COLO668 (cell line): ENCODE measurements around the gene RNASEL.
A peak's percentile ranks its signal among the peaks of the same experiment; 100 is the strongest.

Source experiments
- DNase-seq: peaks from one replicate; lab custom pipeline; 2025; ENCODE audit not compliant: unreplicated experiment; lab: John Stamatoyannopoulos, UW

Gene RNASEL

DNA sequence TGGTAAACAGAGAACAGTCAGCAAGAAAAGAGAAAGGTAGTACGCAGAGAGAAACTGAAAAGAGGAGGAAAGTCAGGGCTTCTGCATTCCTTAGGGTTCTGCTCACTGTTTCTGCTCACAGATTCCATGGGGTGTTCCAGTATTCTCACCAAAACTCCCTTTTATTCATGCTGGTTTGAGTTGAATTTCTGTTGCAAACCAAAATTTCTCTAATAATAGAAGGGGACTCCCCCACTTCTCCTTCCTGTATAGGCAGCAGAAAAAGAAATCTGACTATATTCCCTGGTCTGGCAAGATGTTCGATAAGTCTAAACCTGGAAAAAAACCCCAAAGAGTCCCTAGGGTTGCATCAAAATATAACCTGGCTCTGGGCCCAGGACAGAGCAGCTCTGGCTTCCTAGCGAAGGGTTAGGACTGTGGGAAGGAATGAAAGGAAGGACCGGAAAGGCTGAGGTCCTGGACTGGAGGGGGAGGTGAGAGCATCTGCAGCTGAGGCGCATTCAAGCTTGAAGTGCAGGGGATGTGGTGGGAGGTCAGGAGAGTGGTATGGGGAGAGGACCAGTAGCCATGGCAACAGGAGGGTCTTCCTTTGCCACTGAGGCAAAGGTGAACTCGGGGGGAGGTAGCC lies 34.0 kb upstream of the RNASEL start:
- DNase-seq: no peak

DNA sequence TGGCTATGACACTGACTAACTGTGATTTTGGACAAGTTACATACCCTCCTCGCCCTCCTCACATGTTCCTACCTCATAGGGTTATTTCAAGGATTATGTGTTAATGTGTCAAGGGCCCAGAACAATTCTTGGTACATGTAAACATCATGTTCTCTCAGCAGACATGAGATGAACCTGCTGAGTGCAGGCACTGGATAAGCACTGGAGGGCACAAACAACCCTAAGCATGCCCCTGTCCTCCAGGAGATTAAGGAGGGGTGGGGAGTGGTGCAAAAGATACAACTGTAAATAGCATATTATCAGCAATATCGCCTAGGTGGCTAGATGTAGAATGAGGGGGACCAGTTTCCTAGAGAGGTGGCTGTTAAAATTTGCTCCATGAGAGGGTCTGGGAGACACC lies 32.9 kb upstream of the RNASEL start:
- DNase-seq: no peak

DNA sequence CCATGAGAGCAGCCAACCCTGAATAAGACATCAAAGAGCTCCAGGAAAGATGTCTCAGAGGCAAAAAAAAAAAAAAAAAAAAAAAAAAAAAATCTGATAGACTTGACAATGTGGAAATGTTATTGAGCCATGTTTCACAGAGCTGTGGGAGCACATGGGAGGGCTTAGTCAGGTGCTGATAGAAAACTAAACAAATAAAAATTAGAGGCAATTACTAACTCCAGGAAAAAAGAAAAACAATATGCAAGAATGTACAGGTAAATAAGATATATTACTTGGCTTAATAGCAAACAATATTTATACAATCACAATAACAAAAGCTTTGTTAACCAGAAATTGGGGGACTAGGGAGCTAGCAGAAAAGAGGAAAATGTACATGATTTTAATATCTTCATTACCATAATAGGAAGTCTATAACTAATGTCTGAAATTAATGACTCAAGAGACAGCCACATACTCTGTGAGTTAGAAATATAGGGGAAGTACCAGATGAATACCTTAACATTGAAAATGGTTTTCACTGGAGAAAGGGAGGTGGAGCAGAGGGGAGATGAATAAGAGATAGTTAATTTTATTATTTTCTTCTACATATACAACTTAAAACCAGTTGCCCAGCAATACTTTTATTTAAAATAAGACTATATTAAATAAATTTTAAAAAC lies 32.0 kb upstream of the RNASEL start:
- no peak for DNase-seq

GRCh38 chr1:182617734-182618351 lies 28.8 kb upstream of the RNASEL start:
- peak; percentile 45 for DNase-seq

- DNase-seq: peak; percentile 60
These were observed 28.0 kb upstream of the RNASEL start for GRCh38 chr1:182617014-182617429.

DNA sequence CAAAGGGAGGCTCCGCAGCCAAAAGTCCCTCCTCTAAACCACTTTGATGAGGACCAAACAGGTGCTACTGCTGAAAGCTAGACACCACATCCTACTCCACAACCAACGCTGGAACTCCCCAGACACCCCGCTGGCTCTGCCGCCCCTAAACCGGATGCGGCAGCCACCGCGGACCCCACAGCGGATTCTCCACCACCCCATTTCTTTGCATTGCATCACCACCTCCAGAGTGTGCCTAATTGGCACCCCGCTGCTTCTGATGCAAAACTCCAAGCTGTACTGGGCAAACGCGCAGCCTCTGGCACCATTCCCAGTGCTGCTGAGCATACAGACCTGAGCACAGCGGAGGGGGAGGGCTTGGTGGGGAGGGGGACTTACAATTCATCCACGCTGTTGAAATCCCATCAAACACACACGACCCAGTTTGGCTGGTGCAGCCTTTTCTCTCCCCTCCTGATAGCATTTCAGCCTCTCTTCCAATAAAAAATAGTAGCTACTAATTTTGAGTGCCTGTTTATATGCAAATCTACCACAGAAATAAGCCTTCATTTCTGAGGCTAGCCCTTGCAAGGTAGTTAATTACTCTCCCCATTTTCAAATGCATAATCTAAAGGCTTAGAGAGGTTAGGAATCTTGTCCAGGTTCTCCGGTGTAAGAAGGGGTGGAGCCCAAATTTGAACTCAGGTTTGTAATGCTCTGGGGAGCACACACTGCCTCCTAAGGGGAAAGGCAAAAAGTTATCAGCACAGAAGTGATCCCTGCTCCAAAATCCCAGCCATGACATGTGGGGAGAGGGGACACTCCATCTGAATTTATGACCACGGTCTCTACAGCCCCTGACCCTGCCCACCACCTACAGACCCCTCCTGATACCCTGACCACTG lies 27.3 kb upstream of the RNASEL start:
- DNase-seq: peak; percentile 98

GRCh38 chr1:182615468-182616129 lies 26.5 kb upstream of the RNASEL start:
- peak; percentile 61 for DNase-seq

- DNase-seq: peak; percentile 95
These were observed 25.9 kb upstream of the RNASEL start for GRCh38 chr1:182614796-182615454.

DNA sequence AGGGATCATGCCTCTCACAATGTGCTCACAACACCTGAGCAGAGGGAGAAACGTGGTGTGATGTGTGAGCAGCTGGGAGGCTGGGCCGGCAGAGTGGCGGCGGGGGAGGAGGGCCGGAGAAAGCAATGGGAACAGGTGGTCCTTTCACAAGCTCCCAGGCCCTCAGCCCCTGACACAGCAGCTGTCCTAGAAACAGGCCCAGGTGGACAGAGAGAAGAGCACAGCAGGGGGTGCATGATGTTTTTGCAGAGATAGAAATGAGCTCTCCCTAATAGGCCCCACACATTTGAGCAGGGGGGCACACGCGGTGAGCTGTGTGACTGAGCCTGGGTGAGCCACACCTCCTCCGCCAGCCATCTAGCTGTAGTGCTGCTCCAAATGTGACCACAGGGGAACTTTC lies 22.7 kb upstream of the RNASEL start:
- DNase-seq: peak; percentile 98

DNA sequence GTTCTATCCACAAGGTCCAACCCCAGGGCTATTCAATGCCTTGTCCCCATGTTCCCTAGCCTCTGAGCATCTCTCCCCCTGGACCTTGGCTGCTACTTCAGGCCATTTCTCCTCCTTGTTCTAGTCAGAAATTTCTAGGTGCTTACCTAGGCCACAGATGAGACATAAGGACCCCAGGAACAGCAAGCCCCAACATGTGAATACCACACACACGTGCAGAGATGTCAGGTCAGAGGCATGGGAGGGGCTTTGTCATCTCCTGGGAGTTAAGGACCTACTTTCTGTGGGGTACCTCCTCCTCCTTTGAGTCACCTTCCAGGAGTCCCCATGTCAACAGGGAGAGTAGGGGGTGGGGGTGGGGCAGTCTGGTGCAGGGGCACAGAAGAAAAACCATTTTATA lies 22.3 kb upstream of the RNASEL start:
- DNase-seq: no peak

DNA sequence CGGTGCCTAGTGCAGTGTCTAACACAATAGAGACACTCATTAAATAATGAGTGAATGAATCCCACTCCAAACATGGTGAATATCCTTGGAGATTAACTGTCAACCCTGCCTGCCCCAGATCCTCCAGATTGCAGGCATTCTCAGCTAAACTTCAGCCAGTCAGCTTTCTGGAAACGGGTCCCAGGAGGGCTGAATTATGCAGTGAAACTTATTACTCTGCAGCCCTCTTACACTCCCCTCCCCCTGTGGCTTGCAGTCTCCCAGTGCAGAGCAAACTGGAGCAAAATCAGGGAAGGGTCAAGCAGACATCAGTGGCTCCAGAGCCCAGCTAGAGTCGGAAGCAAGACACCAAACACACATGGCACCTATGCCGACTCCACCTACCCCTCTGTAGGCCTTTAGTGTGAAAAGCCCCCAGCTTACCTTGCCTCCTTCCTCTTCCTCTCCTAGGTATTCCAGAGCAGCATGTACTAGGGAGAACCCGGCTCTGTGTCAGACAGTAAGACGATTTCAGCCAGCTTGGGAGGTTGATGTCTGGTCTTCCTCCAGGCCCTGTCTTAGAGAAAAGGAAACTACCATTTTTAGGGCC lies 21.6 kb upstream of the RNASEL start:
- DNase-seq: no peak

- peak; percentile 50 for DNase-seq
These were observed 20.0 kb upstream of the RNASEL start for GRCh38 chr1:182608845-182609610.

DNA sequence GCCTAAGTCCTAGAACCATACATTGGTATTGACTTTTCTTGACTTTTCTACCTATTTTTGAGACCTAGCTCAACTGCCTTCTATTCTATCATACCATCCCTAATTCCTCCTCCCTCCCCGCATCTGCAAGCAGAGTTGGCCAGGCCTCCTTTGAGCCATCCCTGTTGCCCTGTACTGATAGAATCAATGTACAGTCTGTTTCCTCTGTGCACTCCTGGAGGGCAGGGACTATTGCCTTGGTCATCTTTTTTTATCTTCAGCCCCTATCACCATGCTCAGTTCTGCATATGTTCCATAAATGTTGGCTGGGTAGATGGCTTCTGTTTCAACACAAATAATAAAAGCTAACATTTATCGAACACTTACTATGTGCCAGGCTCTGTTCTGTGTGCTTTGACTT lies 19.2 kb upstream of the RNASEL start:
- no peak for DNase-seq

DNA sequence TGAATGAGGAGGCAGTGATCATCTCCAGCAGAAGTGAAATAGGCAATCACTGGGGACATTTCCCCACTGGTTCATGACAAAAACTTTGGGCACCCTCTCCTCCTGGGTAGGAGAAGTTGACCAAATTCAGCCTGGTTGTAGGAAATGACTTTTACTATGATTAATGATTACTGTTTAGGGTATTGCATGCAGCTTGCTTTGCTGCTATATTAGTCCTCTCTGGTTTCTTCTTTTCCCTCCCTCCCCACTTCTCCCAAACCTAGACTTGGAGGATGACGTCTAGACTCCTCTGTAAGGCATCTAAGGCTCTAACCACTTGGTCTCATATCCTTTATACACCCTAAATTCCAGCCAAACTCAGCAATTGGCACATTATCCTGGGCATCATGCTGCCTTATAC lies 18.5 kb upstream of the RNASEL start:
- no peak for DNase-seq

GRCh38 chr1:182604175-182605164 lies 15.4 kb upstream of the RNASEL start, which contains the start of gene RGS16:
RGS16 (minus strand) TSS chr1:182604389; CDS start chr1:182604259, 130 bp downstream.
- peak; percentile 99 for DNase-seq

DNA sequence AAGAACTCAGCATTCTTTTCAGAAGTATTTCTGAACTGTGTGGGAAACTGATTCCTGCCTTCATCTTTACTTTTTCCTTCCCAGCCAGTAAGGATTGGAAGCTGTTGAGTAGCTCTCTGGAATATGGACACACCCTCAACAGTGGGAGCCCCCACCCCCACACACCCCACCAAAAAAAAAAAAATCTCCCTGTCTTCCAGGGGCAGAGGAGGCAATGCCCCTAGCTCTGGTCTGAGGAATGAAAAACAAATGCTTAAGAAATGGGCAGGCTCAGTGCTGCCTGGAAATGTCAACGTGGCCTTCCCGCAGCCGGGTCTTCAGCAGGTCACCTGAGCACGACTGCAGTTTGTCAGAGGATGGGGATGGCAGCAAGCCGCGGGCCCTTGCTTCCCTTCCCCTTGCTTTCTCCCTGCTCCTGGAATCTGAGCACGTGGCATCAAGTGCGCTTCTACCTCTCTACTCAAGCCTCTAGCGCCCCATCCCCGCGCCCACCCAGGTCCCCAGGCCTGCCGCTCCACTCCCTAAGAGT lies 14.7 kb upstream of the RNASEL start:
- peak; percentile 72 for DNase-seq

GRCh38 chr1:182602935-182603645 lies 14.0 kb upstream of the RNASEL start:
- peak; percentile 42 for DNase-seq
